Heart left ventricle (tissue), 16 donors: Measurements from ENCODE around the gene FRRS1L. TPM values are rescaled to one million over a fixed set of nuclear protein-coding genes. Genes with fewer than 3 reads are reported as not detected.

ENCODE experiments used
- ATAC-seq, 4 donors: fragments of 200-7000 bp; cut with Tn5 transposase; one replicate each; pipeline ENCODE4 v1.9.1; 2020 to 2022; ENCODE audit warnings: moderate library complexity in 4 of 4, mild to moderate bottlenecking in 3 of 4, moderate number of reproducible peaks in 1 of 4
- DNase-seq, 5 donors: peaks; one replicate each; pipeline ENCODE4 v3.0.0-alpha.2; 2020
- H3K27ac ChIP-seq, 12 donors: fragments of 200-600 bp; sonication (generic) in 4 of 12; one replicate each; pipeline versions ENCODE4 v1.5.0 to v1.8.0; 2016 to 2022; ENCODE audit warnings: mild to moderate bottlenecking in 2 of 12
- H3K27me3 ChIP-seq, 9 donors: fragments of 200-600 bp; sonication (generic) in 2 of 9; one replicate each; pipeline versions ENCODE4 v1.5.1 to v1.8.0; 2016 to 2022; ENCODE audit warnings: mild to moderate bottlenecking in 3 of 9
- H3K36me3 ChIP-seq, 9 donors: fragments of 200-600 bp; sonication (generic) in 2 of 9; one replicate each; pipeline versions ENCODE4 v1.5.0 to v1.8.0; 2018 to 2022; ENCODE audit warnings: mild to moderate bottlenecking in 2 of 9
- H3K4me1 ChIP-seq, 12 donors: fragments of 200-600 bp; sonication (generic) in 4 of 12; one replicate each; pipeline versions ENCODE4 v1.5.0 to v1.8.0; 2016 to 2022; ENCODE audit warnings: mild to moderate bottlenecking in 3 of 12
- H3K4me3 ChIP-seq, 12 donors: fragments of 200-600 bp; sonication (generic) in 4 of 12; one replicate each; pipeline versions ENCODE4 v1.5.0 to v1.8.0; 2017 to 2022; ENCODE audit warnings: mild to moderate bottlenecking in 9 of 12, moderate library complexity in 4 of 12
- H3K9me3 ChIP-seq, 12 donors: fragments of 200-600 bp; sonication (generic) in 4 of 12; one replicate each; pipeline versions ENCODE4 v1.5.0 to v1.8.0; 2016 to 2022; ENCODE audit warnings: mild to moderate bottlenecking in 1 of 12
- CTCF ChIP-seq, 12 donors: fragments of 200-600 bp; sonication (generic) in 4 of 12; IDR thresholded peaks; one replicate each; pipeline versions ENCODE4 v1.5.0 to v1.8.0; 2018 to 2022; ENCODE audit warnings: antibody characterized with exemption in 12 of 12, mild to moderate bottlenecking in 5 of 12
- POLR2A ChIP-seq, 2 donors: fragments of 450-650 bp; IDR thresholded peaks; one replicate each; pipeline ENCODE4 v1.6.1; 2017; ENCODE audit warnings: antibody characterized with exemption in 2 of 2, mild to moderate bottlenecking in 2 of 2, moderate library complexity in 2 of 2
- WGBS, 4 donors: extraction: QIAGEN DNeasy Blood & Tissue Kit in 2 of 4; methylation state at CpG; one replicate each; pipeline versions ENCODE4 v1.1.5 to v1.1.7; 2013 to 2018; 5-methylcytosine and 5-hydroxymethylcytosine counted together
- intact Hi-C, 10 donors: fragments of 100-400 bp; cut with DNase I; formaldehyde crosslinking; loops; one replicate each; pipeline versions ENCODE4 v1.11.1 to v1.14.2; 2022
- polyA plus RNA-seq, 2 donors: library from polyadenylated mRNA; stranded (reverse); fragments of 200-250 nt; gene quantifications; one replicate each; pipeline ENCODE4 v1.2.3, GENCODE V29; 2013
- total RNA-seq, 9 donors: library from RNA; depleted of rRNA in 2 of 9; stranded (reverse); fragments of >200 nt in 2 of 9; fragmentation: NEBNext Ultra II Directional in 3 of 9; extraction: Animal tissue kit (Norgen Biotek cat#: 25700) in 3 of 9; gene quantifications; one replicate each; pipeline versions ENCODE4 v1.1.0 to v1.2.4, GENCODE V29; 2016 to 2023
- donor health status: ischemic (EF 13 %, LVEDD 7.1; RV severe dilation, severe dysfunction).
- donor health status: healthy with polysubstance abuse.
- donor health status: DM: no; HTN: yes; CAD: no.
- donor health status: DM: no; HTN: no; CAD: no.
- donor health status: ischemic (EF 25% LVEDD 6.9; RV normal size, moderate dysfunction).
- donor health status: ischemic (EF 25% LVEDD 5.7; RV mildly dilated, moderate dysfunction).
- donor health status: healthy.
- donor health status: DM: yes; HTN: yes; CAD: no.
- donor health status: ischemic (EF 35%, LVEDD 5.7; RV mildly dilated, moderate dysfunction).
- donor health status: nonischemic (EF 11% LVEDD 7.7; RV severe dilation, severe dysfunction).
- donor health status: DM: yes; HTN: yes; CAD: no.
- donor health status: PGD.
- donor health status: ischemic (EF 29% LVEDD 5.4; RV normal size, mild dysfunction).
- donor health status: nonischemic (EF 23%, LVEDD 6.1; RV moderate dilation, normal function).

FRRS1L gene
- total and polyA plus RNA-seq, 11 donors = 0.04 to 2.5 (median 1.6) TPM

DNA sequence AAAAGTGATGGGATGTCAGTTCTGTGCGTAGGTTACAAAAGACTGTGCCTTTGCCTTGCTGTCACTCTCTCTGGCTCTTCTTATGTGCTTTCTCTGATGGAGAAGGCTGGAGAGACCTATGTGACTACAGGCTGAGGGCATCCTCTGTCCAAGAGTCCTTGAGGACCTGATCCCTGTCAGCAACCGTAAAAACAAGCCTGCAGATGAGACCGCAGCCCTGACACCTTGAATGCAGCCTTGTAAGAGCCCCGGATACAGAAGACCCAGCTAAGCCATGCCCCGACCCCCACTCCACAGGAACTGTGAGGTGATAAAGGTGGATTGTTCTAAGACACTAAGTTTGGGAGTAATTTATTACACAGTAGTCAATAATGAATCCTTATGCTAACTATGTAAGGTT, 32.6 kb upstream of the FRRS1L start:
- no peak for DNase-seq
- WGBS, 4 donors = 76 to 85% (median 80%) methylated on average over 5 of the region's 5 CpGs
- no peak for ATAC-seq
- H3K9me3 ChIP-seq = no peaks in the 10 kb centered on the region
- H3K36me3 ChIP-seq = no peaks in the 10 kb centered on the region
- intact Hi-C loops = loop anchor here in 2 of 10 donors (10.0 kb wide), 2 partner anchors 55 to 125 kb away; partner anchors contain the start of gene EPB41L4B (in 1 of the 2)
- TF ChIP-seq POLR2A (IDR thresholded peaks at IDR 0.05) (no peak), CTCF (IDR thresholded peaks at IDR 0.05) (no peak)
- H3K27me3 ChIP-seq = peaks cover 0 to 9% (median 0%) of the 10 kb centered on the region in 9 donors
- H3K27ac ChIP-seq = no peak overlapping the region
- peaks cover 0 to 2% (median 0%) of the 10 kb centered on the region in 12 donors for H3K4me1 ChIP-seq
- no peak overlapping the region for H3K4me3 ChIP-seq

DNA sequence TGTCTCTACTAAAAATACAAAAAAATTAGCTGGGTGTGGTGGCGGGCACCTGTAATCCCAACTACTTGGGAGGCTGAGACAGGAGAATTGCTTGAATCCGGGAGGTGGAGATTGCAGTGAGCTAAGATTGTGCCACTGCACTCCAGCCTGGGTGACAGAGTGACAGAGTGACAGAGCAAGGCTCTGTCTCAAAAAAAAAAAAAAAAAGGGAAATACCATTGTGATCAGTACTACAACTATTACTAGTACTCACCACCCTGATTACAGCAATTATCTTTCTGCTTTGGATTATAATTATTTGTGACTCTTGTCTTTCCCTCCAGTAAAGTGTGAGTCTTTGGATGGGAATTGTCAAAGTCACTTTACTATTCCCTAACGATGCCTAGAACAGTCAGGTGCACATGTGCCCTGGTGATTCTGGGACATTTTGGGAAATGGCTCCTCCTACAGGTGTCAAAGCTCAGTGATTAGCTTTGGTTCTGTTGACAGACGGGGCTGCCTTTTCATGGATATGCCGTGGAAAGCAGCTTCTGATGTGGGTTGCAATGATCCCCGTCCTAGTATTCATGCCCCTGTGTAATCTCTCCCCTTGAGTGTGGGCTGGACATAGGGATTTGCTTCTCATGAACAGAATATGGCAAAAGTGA, 31.8 kb upstream of the FRRS1L start:
- DNase-seq (no peak), ATAC-seq (no peak)
- intact Hi-C loops = loop anchor here in 1 of 10 donors (10.0 kb wide), 1 partner anchor 126 kb away; the partner anchor contains the start of gene EPB41L4B
- no peaks in the 10 kb centered on the region for H3K9me3 ChIP-seq
- no peaks in the 10 kb centered on the region for H3K36me3 ChIP-seq
- 55 to 70% (median 64%) methylated on average over 6 of the region's 6 CpGs for WGBS, 4 donors
- no peak overlapping the region for H3K4me3 ChIP-seq
- TF ChIP-seq POLR2A (IDR thresholded peaks at IDR 0.05) = no peak
- no peak for TF ChIP-seq CTCF (IDR thresholded peaks at IDR 0.05)
- no peak overlapping the region for H3K27ac ChIP-seq
- H3K4me1 ChIP-seq = peaks cover 0 to 2% (median 0%) of the 10 kb centered on the region in 12 donors
- peaks cover 0 to 9% (median 0%) of the 10 kb centered on the region in 9 donors for H3K27me3 ChIP-seq

- Histone ChIP-seq H3K9me3 (no peaks in the 10 kb centered on the region), H3K27ac (no peak overlapping the region), H3K4me1 (no peaks in the 10 kb centered on the region), H3K27me3 (peaks cover 0 to 2% (median 0%) of the 10 kb centered on the region in 9 donors), H3K4me3 (no peak overlapping the region), H3K36me3 (no peaks in the 10 kb centered on the region)
- ATAC-seq (no peak), DNase-seq (no peak)
- TF ChIP-seq CTCF (IDR thresholded peaks at IDR 0.05) = no peak
- TF ChIP-seq POLR2A (IDR thresholded peaks at IDR 0.05) = no peak
- intact Hi-C loops = loop anchor here in 5 of 10 donors (2.0 to 10.0 kb wide), 3 partner anchors 127 to 131 kb away; partner anchors contain the start of gene EPB41L4B (in 5 of the 5)
- WGBS, 4 donors = 66 to 81% (median 74%) methylated on average over 7 to 11 of the region's 11 CpGs
Measured at GRCh38 chr9:109193974-109194556, 27.0 kb upstream of the FRRS1L start.

GRCh38 chr9:109192732-109193361, 25.8 kb upstream of the FRRS1L start:
- intact Hi-C loops = loop anchor here in 5 of 10 donors (2.0 to 10.0 kb wide), 3 partner anchors 128 to 132 kb away; partner anchors contain the start of gene EPB41L4B (in 5 of the 5)
- Histone ChIP-seq H3K9me3 (no peaks in the 10 kb centered on the region), H3K4me3 (no peak overlapping the region), H3K4me1 (no peaks in the 10 kb centered on the region), H3K27me3 (no peaks in the 10 kb centered on the region), H3K36me3 (no peaks in the 10 kb centered on the region), H3K27ac (no peak overlapping the region)
- no peak for DNase-seq
- TF ChIP-seq POLR2A (IDR thresholded peaks at IDR 0.05) = no peak
- TF ChIP-seq CTCF (IDR thresholded peaks at IDR 0.05) = peak in 10 of 12 donors; percentile 16 to 49 (median 32)
- 39 to 51% (median 43%) methylated on average over 7 of the region's 7 CpGs for WGBS, 4 donors
- peak in 3 of 4 donors; percentile 38 to 65 (median 58) for ATAC-seq
